Neural cell (in vitro differentiated cells): ENCODE data around the gene CADM3. TPM values are rescaled to one million over a fixed set of nuclear protein-coding genes. Genes with fewer than 3 reads are reported as not detected.

Experiments used
- H2AFZ ChIP-seq: fragments of 200-600, 300-800 bp; sonication (generic), shearing (Covaris generic); 2 replicates; pipeline ENCODE4 v1.6.0; 2014; ENCODE audit warnings: low read depth, mild to moderate bottlenecking, antibody characterized with exemption, low read length, moderate library complexity
- H3F3A ChIP-seq: fragments of 200-600 bp; shearing (Covaris generic); 2 replicates; pipeline ENCODE4 v1.6.1; 2016; ENCODE audit warnings: mild to moderate bottlenecking, moderate library complexity, mixed read lengths, antibody characterized with exemption, low read length; ENCODE audit not compliant: insufficient read depth, poor library complexity, severe bottlenecking
- H3K27ac ChIP-seq: fragments of 200-600, 300-800 bp; sonication (generic), shearing (Covaris generic); 2 replicates; pipeline ENCODE4 v1.5.1; 2014; ENCODE audit warnings: mild to moderate bottlenecking, low read length, moderate library complexity
- H3K27me3 ChIP-seq: fragments of 300-800, 200-600 bp; sonication (generic), shearing (Covaris generic); 2 replicates; pipeline ENCODE4 v1.6.0; 2014; ENCODE audit warnings: mild to moderate bottlenecking, low read depth, low read length, moderate library complexity; ENCODE audit not compliant: insufficient read depth
- H3K36me3 ChIP-seq: fragments of 300-800, 200-600 bp; sonication (generic), shearing (Covaris generic); 2 replicates; pipeline ENCODE4 v1.5.1; 2014; ENCODE audit warnings: mild to moderate bottlenecking, antibody characterized with exemption, low read length, moderate library complexity; ENCODE audit not compliant: insufficient read depth
- H3K4me2 ChIP-seq: fragments of 300-800, 200-600 bp; sonication (generic), shearing (Covaris generic); 2 replicates; pipeline ENCODE4 v1.6.0; 2014; ENCODE audit warnings: mild to moderate bottlenecking, low read length
- H3K4me3 ChIP-seq: fragments of 300-800, 200-600 bp; sonication (generic), shearing (Covaris generic); 2 replicates; pipeline ENCODE4 v1.5.1; 2014; ENCODE audit warnings: mild to moderate bottlenecking, low read length, moderate library complexity
- H3K79me2 ChIP-seq: fragments of 200-600 bp; shearing (Covaris generic); replicated peaks from 2 replicates; pipeline ENCODE4 v1.6.0; 2014; ENCODE audit warnings: mild to moderate bottlenecking, low read length, moderate library complexity; ENCODE audit not compliant: insufficient read depth
- H3K9ac ChIP-seq: fragments of 300-800, 200-600 bp; sonication (generic), shearing (Covaris generic); 2 replicates; pipeline ENCODE4 v1.6.1; 2016; ENCODE audit warnings: mild to moderate bottlenecking, low read length, mixed read lengths
- H3K9me2 ChIP-seq: fragments of 200-600 bp; shearing (Covaris generic); 2 replicates; pipeline ENCODE4 v1.6.1; 2016; ENCODE audit warnings: mild to moderate bottlenecking, low read length, mixed read lengths; ENCODE audit not compliant: insufficient read depth
- H3K9me3 ChIP-seq: fragments of 200-600, 300-800 bp; sonication (generic), shearing (Covaris generic); 2 replicates; pipeline ENCODE4 v1.6.1; 2016; ENCODE audit warnings: mild to moderate bottlenecking, mixed run types, low read length, moderate library complexity, mixed read lengths
- H4K20me1 ChIP-seq: fragments of 200-600 bp; shearing (Covaris generic); 2 replicates; pipeline ENCODE4 v1.6.1; 2016; ENCODE audit warnings: mild to moderate bottlenecking, mixed run types; ENCODE audit not compliant: insufficient read depth
- EP300 ChIP-seq: fragments of 450-650 bp; conservative IDR thresholded peaks from 2 replicates; pipeline ENCODE4 v1.6.1; 2014; ENCODE audit warnings: antibody characterized with exemption, mild to moderate bottlenecking, moderate library complexity; ENCODE audit not compliant: poor library complexity, severe bottlenecking
- EZH2 ChIP-seq: fragments of 200-600, 300-800 bp; shearing (Covaris generic), sonication (generic); IDR thresholded peaks from 2 replicates; pipeline ENCODE4 v1.6.1; 2014; ENCODE audit warnings: antibody characterized with exemption, low read length, borderline replicate concordance, mild to moderate bottlenecking; ENCODE audit not compliant: insufficient read depth, poor library complexity, severe bottlenecking
- MXI1 ChIP-seq: fragments of 450-650 bp; conservative IDR thresholded peaks from 2 replicates; pipeline ENCODE4 v1.6.1; 2014; ENCODE audit warnings: antibody characterized with exemption, mild to moderate bottlenecking; ENCODE audit not compliant: poor library complexity, severe bottlenecking
- RAD21 ChIP-seq: fragments of 450-650 bp; conservative IDR thresholded peaks from 2 replicates; pipeline ENCODE4 v1.6.1; 2014; ENCODE audit warnings: antibody characterized with exemption, mild to moderate bottlenecking, moderate library complexity
- SMC3 ChIP-seq: fragments of 450-650 bp; conservative IDR thresholded peaks from 2 replicates; pipeline ENCODE4 v1.6.1; 2014; ENCODE audit warnings: antibody characterized with exemption, mild to moderate bottlenecking, moderate library complexity; ENCODE audit not compliant: poor library complexity
- TAF1 ChIP-seq: IDR thresholded peaks from 2 replicates; pipeline ENCODE4 v1.6.1; 2012; ENCODE audit warnings: low read depth
- polyA plus RNA-seq: library from polyadenylated mRNA; depleted of rRNA; stranded (reverse); fragments of >200 nt; gene quantifications from 2 replicates; pipeline ENCODE4 v1.2.3, GENCODE V29; 2014
- TF ChIP-seq, protein P1 (sequence below): fragments of 450-650 bp; IDR thresholded peaks from 2 replicates; pipeline ENCODE4 v1.5.1; 2014; ENCODE audit warnings: antibody characterized with exemption, mild to moderate bottlenecking, moderate library complexity; ENCODE audit not compliant: poor library complexity, severe bottlenecking

The CADM3 gene
- polyA plus RNA-seq, 1 donor from 2014 or later: 81.7 TPM

DNA sequence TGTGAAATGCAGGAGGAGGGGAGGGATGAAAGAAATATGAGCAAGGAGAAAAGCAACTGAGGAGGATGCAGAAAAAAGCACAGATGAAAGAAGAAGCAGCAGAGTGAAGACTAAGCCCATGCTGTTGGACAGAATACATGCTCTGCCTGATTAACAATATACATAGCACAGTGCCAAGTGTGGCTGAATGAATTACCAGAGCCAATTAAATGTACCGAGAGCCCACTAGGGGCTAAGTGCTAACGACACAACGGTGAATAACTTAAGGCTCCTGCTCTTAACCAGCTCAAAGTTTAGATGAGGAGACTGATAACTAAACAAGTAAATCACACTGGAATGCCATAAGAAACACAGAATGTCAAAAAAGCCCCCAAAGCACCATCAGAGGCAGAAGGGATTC lies 15.6 kb downstream of the CADM3 start:
- H2AFZ ChIP-seq: no peak overlapping the region
- no peaks in the 10 kb centered on the region for H3F3A ChIP-seq
- H3K4me2 ChIP-seq: no peak overlapping the region
- H3K9me2 ChIP-seq: no peaks in the 10 kb centered on the region
- no peaks in the 10 kb centered on the region for H4K20me1 ChIP-seq
- no peaks in the 10 kb centered on the region for H3K9me3 ChIP-seq
- H3K27me3 ChIP-seq: no peaks in the 10 kb centered on the region
- no peak overlapping the region for H3K4me3 ChIP-seq
- TF ChIP-seq SMC3 (no peak), EZH2 (no peak)
- H3K27ac ChIP-seq: no peak overlapping the region
- no peak overlapping the region for H3K9ac ChIP-seq
- H3K36me3 ChIP-seq: peaks cover 9% of the 10 kb centered on the region
- no peaks in the 10 kb centered on the region for H3K79me2 ChIP-seq

DNA sequence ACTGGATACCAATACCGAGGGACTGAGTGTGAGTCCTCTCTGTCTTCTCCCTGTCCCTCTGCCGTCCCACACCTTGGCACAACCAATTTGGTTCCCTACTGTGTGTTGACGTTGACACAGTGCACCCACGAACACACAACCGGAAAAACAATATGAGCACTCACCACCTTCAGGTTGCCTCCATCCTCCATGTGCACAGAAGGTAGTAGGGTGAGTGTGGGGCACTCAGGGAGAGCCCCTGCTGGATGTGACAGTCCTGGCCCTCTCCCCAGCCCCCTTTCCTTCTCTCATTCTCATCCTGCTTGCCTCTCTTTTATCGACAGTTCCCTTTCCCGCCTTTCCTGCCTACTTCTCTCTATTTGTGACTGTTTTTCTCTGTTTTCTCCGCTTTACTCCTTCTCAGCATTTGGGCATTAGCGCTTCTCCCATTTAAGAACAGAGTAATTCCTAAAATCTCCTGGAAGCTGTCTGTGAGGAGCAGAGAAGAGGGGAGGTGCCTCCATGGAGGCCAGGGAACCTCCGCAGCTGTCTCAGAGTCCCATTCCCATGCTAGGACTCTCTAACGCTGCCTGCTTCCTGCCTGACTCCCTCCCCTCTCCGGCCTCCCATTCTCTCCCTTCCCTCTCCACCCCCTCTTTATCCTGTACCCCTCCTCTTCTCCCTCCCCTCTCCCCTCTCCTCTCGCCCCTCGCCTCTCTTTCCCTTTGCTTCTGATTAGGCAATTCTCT lies 16.4 kb downstream of the CADM3 start:
- no peaks in the 10 kb centered on the region for H3F3A ChIP-seq
- no peaks in the 10 kb centered on the region for H3K9me3 ChIP-seq
- no peaks in the 10 kb centered on the region for H3K27me3 ChIP-seq
- H3K9me2 ChIP-seq: no peaks in the 10 kb centered on the region
- H4K20me1 ChIP-seq: no peaks in the 10 kb centered on the region
- H3K36me3 ChIP-seq: peaks cover 6% of the 10 kb centered on the region
- H3K27ac ChIP-seq: no peak overlapping the region
- no peaks in the 10 kb centered on the region for H3K79me2 ChIP-seq
- H3K9ac ChIP-seq: peak overlapping the region; percentile 9
- TF ChIP-seq EP300: no peak
- no peak for TF ChIP-seq MXI1
- no peak for TF ChIP-seq EZH2
- TF ChIP-seq TAF1: no peak
- TF ChIP-seq SMC3: no peak
- TF ChIP-seq RAD21: no peak
- peak overlapping the region; percentile 38 for H3K4me3 ChIP-seq
- H3K4me2 ChIP-seq: no peak overlapping the region
- H2AFZ ChIP-seq: no peak overlapping the region

GRCh38 chr1:159188375-159188788 lies 17.0 kb downstream of the CADM3 start:
- Histone ChIP-seq H2AFZ (no peak overlapping the region), H3K79me2 (no peaks in the 10 kb centered on the region), H3K4me2 (no peak overlapping the region), H3K27me3 (no peaks in the 10 kb centered on the region), H3K9me2 (no peaks in the 10 kb centered on the region), H3K27ac (no peak overlapping the region), H3K4me3 (peak overlapping the region; percentile 38), H3F3A (no peaks in the 10 kb centered on the region), H3K36me3 (peaks cover 8% of the 10 kb centered on the region), H3K9ac (peak overlapping the region; percentile 9), H3K9me3 (no peaks in the 10 kb centered on the region), H4K20me1 (no peaks in the 10 kb centered on the region)
- TF ChIP-seq, protein P1, sequence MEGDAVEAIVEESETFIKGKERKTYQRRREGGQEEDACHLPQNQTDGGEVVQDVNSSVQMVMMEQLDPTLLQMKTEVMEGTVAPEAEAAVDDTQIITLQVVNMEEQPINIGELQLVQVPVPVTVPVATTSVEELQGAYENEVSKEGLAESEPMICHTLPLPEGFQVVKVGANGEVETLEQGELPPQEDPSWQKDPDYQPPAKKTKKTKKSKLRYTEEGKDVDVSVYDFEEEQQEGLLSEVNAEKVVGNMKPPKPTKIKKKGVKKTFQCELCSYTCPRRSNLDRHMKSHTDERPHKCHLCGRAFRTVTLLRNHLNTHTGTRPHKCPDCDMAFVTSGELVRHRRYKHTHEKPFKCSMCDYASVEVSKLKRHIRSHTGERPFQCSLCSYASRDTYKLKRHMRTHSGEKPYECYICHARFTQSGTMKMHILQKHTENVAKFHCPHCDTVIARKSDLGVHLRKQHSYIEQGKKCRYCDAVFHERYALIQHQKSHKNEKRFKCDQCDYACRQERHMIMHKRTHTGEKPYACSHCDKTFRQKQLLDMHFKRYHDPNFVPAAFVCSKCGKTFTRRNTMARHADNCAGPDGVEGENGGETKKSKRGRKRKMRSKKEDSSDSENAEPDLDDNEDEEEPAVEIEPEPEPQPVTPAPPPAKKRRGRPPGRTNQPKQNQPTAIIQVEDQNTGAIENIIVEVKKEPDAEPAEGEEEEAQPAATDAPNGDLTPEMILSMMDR: no peak
- TF ChIP-seq EZH2 (no peak), TAF1 (no peak), RAD21 (no peak), SMC3 (no peak), EP300 (no peak)
